ENCODE data around the gene ATRIP. TPM values are rescaled to one million over a fixed set of nuclear protein-coding genes. Genes with fewer than 3 reads are reported as not detected.

The ATRIP gene
- total RNA-seq, 1 experiment from 2014 or later: 8.5 TPM

DNA sequence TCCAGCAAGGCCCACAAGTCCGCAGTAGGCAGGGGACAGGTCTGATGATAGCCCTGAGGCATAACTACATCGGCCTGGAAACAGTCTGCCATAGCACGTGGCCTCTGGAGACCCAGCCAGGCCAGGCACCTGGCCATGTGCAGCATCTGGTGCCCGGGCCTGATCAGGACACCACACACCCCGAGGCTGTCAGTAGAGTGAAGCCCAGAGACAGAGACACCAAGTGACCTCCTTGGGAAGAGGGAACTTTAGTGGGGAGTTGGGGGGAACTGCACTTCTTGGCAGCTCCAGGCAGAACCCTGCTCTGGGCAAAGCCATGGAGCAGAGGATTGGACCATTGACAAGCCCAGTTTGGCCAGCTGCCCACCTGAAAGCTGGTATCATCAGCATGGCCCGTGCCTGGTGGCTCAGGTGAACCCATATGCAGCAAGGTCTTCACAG, 56.2 kb downstream of the ATRIP start:
- H3K79me2 ChIP-seq (ENCODE audit: low read depth): peaks cover 18% of the 10 kb centered on the region
- no peaks in the 10 kb centered on the region for H3K36me3 ChIP-seq (ENCODE audit: low read depth)
- no peaks in the 10 kb centered on the region for H4K20me1 ChIP-seq (ENCODE audit: insufficient read depth)
- H2AFZ ChIP-seq: no peak overlapping the region
- TF ChIP-seq, protein P1, sequence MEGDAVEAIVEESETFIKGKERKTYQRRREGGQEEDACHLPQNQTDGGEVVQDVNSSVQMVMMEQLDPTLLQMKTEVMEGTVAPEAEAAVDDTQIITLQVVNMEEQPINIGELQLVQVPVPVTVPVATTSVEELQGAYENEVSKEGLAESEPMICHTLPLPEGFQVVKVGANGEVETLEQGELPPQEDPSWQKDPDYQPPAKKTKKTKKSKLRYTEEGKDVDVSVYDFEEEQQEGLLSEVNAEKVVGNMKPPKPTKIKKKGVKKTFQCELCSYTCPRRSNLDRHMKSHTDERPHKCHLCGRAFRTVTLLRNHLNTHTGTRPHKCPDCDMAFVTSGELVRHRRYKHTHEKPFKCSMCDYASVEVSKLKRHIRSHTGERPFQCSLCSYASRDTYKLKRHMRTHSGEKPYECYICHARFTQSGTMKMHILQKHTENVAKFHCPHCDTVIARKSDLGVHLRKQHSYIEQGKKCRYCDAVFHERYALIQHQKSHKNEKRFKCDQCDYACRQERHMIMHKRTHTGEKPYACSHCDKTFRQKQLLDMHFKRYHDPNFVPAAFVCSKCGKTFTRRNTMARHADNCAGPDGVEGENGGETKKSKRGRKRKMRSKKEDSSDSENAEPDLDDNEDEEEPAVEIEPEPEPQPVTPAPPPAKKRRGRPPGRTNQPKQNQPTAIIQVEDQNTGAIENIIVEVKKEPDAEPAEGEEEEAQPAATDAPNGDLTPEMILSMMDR (conservative IDR thresholded peaks at IDR 0.05): no peak
- TF ChIP-seq EZH2 (IDR thresholded peaks at IDR 0.05; ENCODE audit: low read depth): no peak
- ChIA-PET POLR2A (ENCODE audit: unreplicated experiment) (no interaction called here), CTCF (no interaction called here)
- DNase-seq: no peak
- H3F3A ChIP-seq (ENCODE audit: insufficient read depth, low read depth): peaks cover 18% of the 10 kb centered on the region
- peak overlapping the region; percentile 93 for H3K4me2 ChIP-seq
- H3K9me2 ChIP-seq (ENCODE audit: insufficient read depth): no peaks in the 10 kb centered on the region
- 0 out of 2 replicates have a peak overlapping the region, but pooled peaks have one; percentile 16 for H3K27ac ChIP-seq
- H3K4me3 ChIP-seq: peak overlapping the region; percentile 71; the same call in 1 of the 2 replicates
- intact Hi-C loops (cut with micrococcal nuclease; ENCODE audit: unreplicated experiment): loop anchor here (10.0 kb wide), 1 partner anchor 412 kb away; the partner anchor contains the start of gene ARIH2
- H3K4me1 ChIP-seq (replicated peaks; ENCODE audit: insufficient read depth): peaks cover 62% of the 10 kb centered on the region
- H3K27me3 ChIP-seq (ENCODE audit: insufficient read depth, low read depth): no peaks in the 10 kb centered on the region
- BruUV-seq (replicated peaks): no TSS peak
- H3K9me3 ChIP-seq (ENCODE audit: insufficient read depth, low read depth): no peaks in the 10 kb centered on the region

DNA sequence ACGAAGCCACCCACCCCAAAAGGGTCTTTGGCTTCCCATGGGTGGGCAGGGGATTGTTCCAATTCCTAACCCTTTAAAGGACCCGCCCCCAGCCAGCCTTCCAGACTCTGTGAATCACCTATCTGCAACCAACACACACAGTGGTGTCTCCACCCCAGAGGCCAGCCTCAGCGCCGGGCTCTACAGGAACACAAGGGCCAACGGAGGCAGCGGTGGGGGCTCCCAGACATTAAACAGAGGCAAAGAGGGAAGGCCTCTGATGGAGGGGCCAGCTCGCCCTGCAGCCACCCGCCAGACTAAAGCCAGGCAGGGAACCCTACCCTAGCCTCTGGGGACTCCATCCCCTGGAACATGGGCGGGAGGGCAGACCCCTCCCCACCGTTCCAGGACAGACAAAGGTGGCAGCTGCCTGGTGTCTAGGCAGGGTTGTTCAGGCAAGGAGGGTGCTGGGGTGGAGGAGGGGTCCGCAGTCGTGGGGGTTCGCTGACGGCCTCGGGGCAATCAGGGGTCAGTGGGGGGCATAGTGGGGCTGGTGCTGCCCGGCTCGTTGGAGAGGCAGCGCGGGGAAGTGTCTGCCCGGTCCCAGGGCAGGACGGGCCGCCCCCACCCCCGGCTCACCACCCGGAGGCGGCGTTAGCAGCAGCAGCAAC, 57.0 kb downstream of the ATRIP start:
- no TSS peak for BruUV-seq (replicated peaks)
- H3K9me3 ChIP-seq (ENCODE audit: insufficient read depth, low read depth): no peaks in the 10 kb centered on the region
- H3K4me2 ChIP-seq: peak overlapping the region; percentile 93
- no peaks in the 10 kb centered on the region for H3K9me2 ChIP-seq (ENCODE audit: insufficient read depth)
- ChIA-PET POLR2A (ENCODE audit: unreplicated experiment) (no interaction called here), CTCF (interaction anchor here (0.6 kb wide), 1 partner anchor 64 kb away, joined by 8 read pairs; no protein-coding TSS in a partner anchor)
- peak in 1 of 2 experiments; percentile 38 for DNase-seq
- peak overlapping the region; percentile 91 for H2AFZ ChIP-seq
- H4K20me1 ChIP-seq (ENCODE audit: insufficient read depth): no peaks in the 10 kb centered on the region
- intact Hi-C loops (cut with micrococcal nuclease; ENCODE audit: unreplicated experiment): loop anchor here (10.0 kb wide), 1 partner anchor 411 kb away; the partner anchor contains the start of gene ARIH2
- H3K27me3 ChIP-seq (ENCODE audit: insufficient read depth, low read depth): no peaks in the 10 kb centered on the region
- H3K4me1 ChIP-seq (replicated peaks; ENCODE audit: insufficient read depth): peaks cover 70% of the 10 kb centered on the region
- no peaks in the 10 kb centered on the region for H3K36me3 ChIP-seq (ENCODE audit: low read depth)
- H3K4me3 ChIP-seq: peak overlapping the region; percentile 71
- peaks cover 25% of the 10 kb centered on the region for H3F3A ChIP-seq (ENCODE audit: insufficient read depth, low read depth)
- peaks cover 18% of the 10 kb centered on the region for H3K79me2 ChIP-seq (ENCODE audit: low read depth)
- TF ChIP-seq, protein P1 (conservative IDR thresholded peaks at IDR 0.05): no peak
- TF ChIP-seq EZH2 (IDR thresholded peaks at IDR 0.05; ENCODE audit: low read depth): no peak
- H3K27ac ChIP-seq: 0 out of 2 replicates have a peak overlapping the region, but pooled peaks have one; percentile 16

DNA sequence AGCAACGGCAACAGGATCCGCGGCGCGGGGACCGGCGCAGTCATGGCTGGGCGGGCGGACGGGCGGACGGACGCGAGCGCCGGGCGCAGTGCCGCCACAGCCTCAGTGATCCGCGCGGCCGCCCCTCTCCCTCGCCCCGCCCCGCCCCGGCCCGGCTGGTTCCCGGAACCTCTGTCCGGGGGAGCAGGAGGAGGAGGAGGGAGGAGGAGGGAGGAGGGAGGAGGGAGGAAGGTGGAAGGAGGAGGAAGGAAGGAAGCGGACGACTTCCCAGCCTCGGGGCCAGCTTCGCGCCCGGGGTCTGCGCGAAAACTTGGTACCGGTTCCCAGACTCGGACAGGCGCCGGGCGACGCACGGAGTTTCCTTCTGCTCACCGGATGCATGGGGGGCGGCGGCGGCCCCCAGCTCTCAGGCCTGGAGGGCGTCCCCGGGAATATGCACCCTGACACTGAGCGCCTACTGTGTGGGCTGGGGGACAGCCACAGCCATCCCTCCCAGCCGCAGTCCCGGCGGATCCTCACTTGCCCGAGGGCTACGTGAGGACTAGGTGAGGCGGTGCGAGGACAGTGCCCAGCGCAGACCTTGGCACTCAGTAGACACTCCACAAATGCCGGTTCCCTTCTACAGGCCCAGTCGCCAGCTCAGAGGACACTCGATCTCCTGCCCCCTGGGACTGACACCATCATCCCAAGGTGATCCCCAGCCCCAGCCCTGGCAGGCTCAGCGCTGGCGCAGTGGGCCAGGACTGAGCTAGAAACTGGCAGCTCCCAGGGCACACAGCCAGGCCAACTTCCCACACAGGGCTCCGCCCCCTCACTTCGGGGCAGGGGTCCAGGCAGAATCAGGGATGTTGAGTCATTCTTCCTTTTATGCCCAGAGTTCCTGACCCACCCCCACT, 57.8 kb downstream of the ATRIP start, which contains the start of gene SHISA5:
SHISA5 (minus strand) TSS at position 124 of the 896 bp plus-strand sequence; CDS start at position 44, 80 bp downstream.
- Histone ChIP-seq H3K9me3 (ENCODE audit: insufficient read depth, low read depth) (no peaks in the 10 kb centered on the region), H3K4me3 (peak within 1 kb of the TSS; percentile 71), H3K27me3 (ENCODE audit: insufficient read depth, low read depth) (no peaks in the 10 kb centered on the region), H3K9me2 (ENCODE audit: insufficient read depth) (no peaks in the 10 kb centered on the region), H2AFZ (peak within 1 kb of the TSS; percentile 91), H3K4me2 (peak within 1 kb of the TSS; percentile 93), H3K36me3 (ENCODE audit: low read depth) (no peaks in the 10 kb centered on the region), H3F3A (ENCODE audit: insufficient read depth, low read depth) (peaks cover 31% of the 10 kb centered on the region), H4K20me1 (ENCODE audit: insufficient read depth) (no peaks in the 10 kb centered on the region), H3K27ac (0 out of 2 replicates have a peak within 1 kb of the TSS, but pooled peaks have one; percentile 29), H3K79me2 (ENCODE audit: low read depth) (peaks cover 18% of the 10 kb centered on the region), H3K4me1 (replicated peaks; ENCODE audit: insufficient read depth) (peaks cover 76% of the 10 kb centered on the region)
- DNase-seq: peak in 1 of 2 experiments; percentile 55
- BruUV-seq (replicated peaks): no TSS peak
- TF ChIP-seq, protein P1 (conservative IDR thresholded peaks at IDR 0.05): no peak
- TF ChIP-seq EZH2 (IDR thresholded peaks at IDR 0.05; ENCODE audit: low read depth): no peak
- ChIA-PET CTCF (interaction anchor here (0.6 kb wide), 1 partner anchor 48 kb away, joined by 6 read pairs; no protein-coding TSS in a partner anchor), POLR2A (ENCODE audit: unreplicated experiment) (interaction anchor here (0.6 kb wide), 1 partner anchor 94 kb away, joined by 4 read pairs; no protein-coding TSS in a partner anchor)
- intact Hi-C loops (cut with micrococcal nuclease; ENCODE audit: unreplicated experiment): loop anchor here (10.0 kb wide), 1 partner anchor 411 kb away; the partner anchor contains the start of gene ARIH2
